ENCODE data around the gene NDEL1. TPM values are rescaled to one million over a fixed set of nuclear protein-coding genes. Genes with fewer than 3 reads are reported as not detected.

NDEL1 gene
- total RNA-seq, 1 experiment from 2014 or later: 78.4 TPM

DNA sequence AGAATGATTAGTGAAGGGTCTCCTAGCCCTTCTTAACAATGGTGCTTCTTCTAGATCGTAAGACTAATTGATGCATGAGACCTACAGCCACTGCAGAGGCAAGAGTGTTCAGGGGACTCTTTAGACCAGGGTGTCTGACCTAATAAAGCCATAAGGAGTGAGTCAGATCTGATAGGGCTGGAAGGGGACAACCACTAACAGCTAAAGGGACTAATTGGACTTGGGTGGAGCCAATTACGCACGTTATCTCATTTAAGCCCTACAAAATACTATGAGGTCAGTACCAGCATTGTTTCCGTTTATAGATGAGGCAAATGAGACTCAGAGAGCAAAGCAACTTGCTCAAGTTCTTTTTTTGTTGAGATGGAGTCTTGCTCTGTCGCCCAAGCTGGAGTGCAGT, 23.6 kb upstream of the NDEL1 start:
- H3K4me1 ChIP-seq (replicated peaks; ENCODE audit: insufficient read depth): no peaks in the 10 kb centered on the region; the same call in 1 of the 2 replicates
- TF ChIP-seq EZH2 (IDR thresholded peaks at IDR 0.05; ENCODE audit: low read depth): no peak
- TF ChIP-seq, protein P1, sequence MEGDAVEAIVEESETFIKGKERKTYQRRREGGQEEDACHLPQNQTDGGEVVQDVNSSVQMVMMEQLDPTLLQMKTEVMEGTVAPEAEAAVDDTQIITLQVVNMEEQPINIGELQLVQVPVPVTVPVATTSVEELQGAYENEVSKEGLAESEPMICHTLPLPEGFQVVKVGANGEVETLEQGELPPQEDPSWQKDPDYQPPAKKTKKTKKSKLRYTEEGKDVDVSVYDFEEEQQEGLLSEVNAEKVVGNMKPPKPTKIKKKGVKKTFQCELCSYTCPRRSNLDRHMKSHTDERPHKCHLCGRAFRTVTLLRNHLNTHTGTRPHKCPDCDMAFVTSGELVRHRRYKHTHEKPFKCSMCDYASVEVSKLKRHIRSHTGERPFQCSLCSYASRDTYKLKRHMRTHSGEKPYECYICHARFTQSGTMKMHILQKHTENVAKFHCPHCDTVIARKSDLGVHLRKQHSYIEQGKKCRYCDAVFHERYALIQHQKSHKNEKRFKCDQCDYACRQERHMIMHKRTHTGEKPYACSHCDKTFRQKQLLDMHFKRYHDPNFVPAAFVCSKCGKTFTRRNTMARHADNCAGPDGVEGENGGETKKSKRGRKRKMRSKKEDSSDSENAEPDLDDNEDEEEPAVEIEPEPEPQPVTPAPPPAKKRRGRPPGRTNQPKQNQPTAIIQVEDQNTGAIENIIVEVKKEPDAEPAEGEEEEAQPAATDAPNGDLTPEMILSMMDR (conservative IDR thresholded peaks at IDR 0.05): no peak
- H3K27me3 ChIP-seq (ENCODE audit: insufficient read depth, low read depth): no peaks in the 10 kb centered on the region
- DNase-seq: no peak
- no peak overlapping the region for H3K4me3 ChIP-seq
- H3K9me3 ChIP-seq (ENCODE audit: insufficient read depth, low read depth): no peaks in the 10 kb centered on the region
- no peak overlapping the region for H3K4me2 ChIP-seq
- H2AFZ ChIP-seq: no peak overlapping the region
- H3F3A ChIP-seq (ENCODE audit: insufficient read depth, low read depth): 0 out of 2 replicates have a peak, but pooled peaks cover 3% of the 10 kb centered on the region
- no peaks in the 10 kb centered on the region for H4K20me1 ChIP-seq (ENCODE audit: insufficient read depth)
- intact Hi-C loops (cut with micrococcal nuclease; ENCODE audit: unreplicated experiment): loop anchor here (10.0 kb wide), 1 partner anchor 333 kb away; the partner anchor contains the start of gene CCDC42
- no peaks in the 10 kb centered on the region for H3K36me3 ChIP-seq (ENCODE audit: low read depth)
- H3K79me2 ChIP-seq (ENCODE audit: low read depth): no peaks in the 10 kb centered on the region
- H3K9me2 ChIP-seq (ENCODE audit: insufficient read depth): no peaks in the 10 kb centered on the region
- no peak overlapping the region for H3K27ac ChIP-seq
- CTCF ChIA-PET: no interaction called here
- POLR2A ChIA-PET (ENCODE audit: unreplicated experiment): no interaction called here
- BruUV-seq (replicated peaks): no TSS peak

DNA sequence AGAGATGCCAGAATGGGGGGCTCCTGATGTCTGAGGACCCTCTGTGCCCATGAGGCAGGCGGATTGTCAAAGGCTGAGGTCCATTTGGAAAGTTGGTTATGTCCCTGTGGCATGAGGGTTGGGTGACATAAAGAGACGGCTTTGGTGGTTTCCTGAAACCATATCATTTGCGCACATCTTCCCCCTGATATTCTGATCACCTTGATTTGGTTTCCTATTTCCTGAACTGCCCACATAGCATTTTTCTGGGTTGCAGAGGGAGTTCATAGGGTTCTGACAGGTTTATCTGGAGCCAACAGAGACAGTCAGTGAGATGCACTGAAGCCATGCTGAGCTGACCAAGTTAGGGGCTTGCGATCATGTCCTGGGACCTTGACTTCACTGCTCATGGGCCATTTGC, 22.4 kb upstream of the NDEL1 start:
- POLR2A ChIA-PET (ENCODE audit: unreplicated experiment): interaction anchor here (0.5 to 0.6 kb wide), 2 partner anchors 30 to 125 kb away, joined by 3 read pairs; partner anchors contain the start of gene RANGRF
- Histone ChIP-seq H3F3A (ENCODE audit: insufficient read depth, low read depth) (no peaks in the 10 kb centered on the region), H4K20me1 (ENCODE audit: insufficient read depth) (no peaks in the 10 kb centered on the region), H3K4me1 (replicated peaks; ENCODE audit: insufficient read depth) (0 out of 2 replicates have a peak, but pooled peaks cover 5% of the 10 kb centered on the region), H3K79me2 (ENCODE audit: low read depth) (no peaks in the 10 kb centered on the region), H3K9me2 (ENCODE audit: insufficient read depth) (no peaks in the 10 kb centered on the region), H3K27ac (no peak overlapping the region), H3K36me3 (ENCODE audit: low read depth) (no peaks in the 10 kb centered on the region), H3K4me2 (no peak overlapping the region), H3K27me3 (ENCODE audit: insufficient read depth, low read depth) (no peaks in the 10 kb centered on the region), H2AFZ (no peak overlapping the region), H3K9me3 (ENCODE audit: insufficient read depth, low read depth) (no peaks in the 10 kb centered on the region), H3K4me3 (no peak overlapping the region)
- TF ChIP-seq, protein P1 (conservative IDR thresholded peaks at IDR 0.05): no peak
- TF ChIP-seq EZH2 (IDR thresholded peaks at IDR 0.05; ENCODE audit: low read depth): no peak
- BruUV-seq (replicated peaks): no TSS peak
- CTCF ChIA-PET: no interaction called here
- intact Hi-C loops (cut with micrococcal nuclease; ENCODE audit: unreplicated experiment): loop anchor here (10.0 kb wide), 1 partner anchor 331 kb away; the partner anchor contains the start of gene CCDC42
- DNase-seq: no peak

DNA sequence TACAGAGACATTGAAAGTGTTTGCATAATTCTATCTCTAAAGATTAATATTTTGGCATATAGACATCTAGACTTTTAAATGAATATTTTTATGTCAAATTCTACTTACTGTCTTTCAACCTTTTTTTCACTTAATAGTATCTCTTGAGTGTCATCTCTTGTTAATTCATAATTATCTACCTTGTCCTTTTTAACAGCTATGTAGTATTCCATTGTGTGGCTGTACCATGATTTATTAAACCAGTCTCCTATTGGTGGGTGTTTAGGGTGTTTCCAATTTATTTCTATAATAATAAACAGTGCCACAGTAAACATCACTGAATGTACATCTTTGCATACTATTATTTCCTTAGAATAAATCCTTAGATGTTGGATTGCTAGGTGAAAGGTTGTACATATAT, 21.7 kb upstream of the NDEL1 start:
- H2AFZ ChIP-seq: no peak overlapping the region
- TF ChIP-seq, protein P1 (conservative IDR thresholded peaks at IDR 0.05): no peak
- TF ChIP-seq EZH2 (IDR thresholded peaks at IDR 0.05; ENCODE audit: low read depth): no peak
- no peak overlapping the region for H3K4me3 ChIP-seq
- H3K27ac ChIP-seq: no peak overlapping the region
- no peaks in the 10 kb centered on the region for H3K9me3 ChIP-seq (ENCODE audit: insufficient read depth, low read depth)
- POLR2A ChIA-PET (ENCODE audit: unreplicated experiment): interaction anchor here (0.5 to 0.6 kb wide), 3 partner anchors 30 to 136 kb away, joined by 3 to 8 read pairs (median 3); partner anchors contain the start of gene RANGRF
- CTCF ChIA-PET: no interaction called here
- BruUV-seq (replicated peaks): no TSS peak
- intact Hi-C loops (cut with micrococcal nuclease; ENCODE audit: unreplicated experiment): loop anchor here (10.0 kb wide), 1 partner anchor 331 kb away; the partner anchor contains the start of gene CCDC42
- no peaks in the 10 kb centered on the region for H3K36me3 ChIP-seq (ENCODE audit: low read depth)
- H4K20me1 ChIP-seq (ENCODE audit: insufficient read depth): no peaks in the 10 kb centered on the region
- 0 out of 2 replicates have a peak, but pooled peaks cover 5% of the 10 kb centered on the region for H3K4me1 ChIP-seq (replicated peaks; ENCODE audit: insufficient read depth)
- H3K9me2 ChIP-seq (ENCODE audit: insufficient read depth): no peaks in the 10 kb centered on the region
- no peaks in the 10 kb centered on the region for H3F3A ChIP-seq (ENCODE audit: insufficient read depth, low read depth)
- no peak overlapping the region for H3K4me2 ChIP-seq
- DNase-seq: no peak
- H3K27me3 ChIP-seq (ENCODE audit: insufficient read depth, low read depth): no peaks in the 10 kb centered on the region
- H3K79me2 ChIP-seq (ENCODE audit: low read depth): no peaks in the 10 kb centered on the region
